Spleen (tissue), 11 donors: ENCODE data around the gene RAD51B. TPM values are rescaled to one million over a fixed set of nuclear protein-coding genes. Genes with fewer than 3 reads are reported as not detected.
"Not testable (repeated sequence)": the region's sequence is repeated elsewhere in the genome, so short reads cannot be mapped to it uniquely, and the experiment has no call there.

Experiments
- DNase-seq: peaks from one replicate; pipeline ENCODE4 v3.0.0-alpha.2; 2020
- H3K27ac ChIP-seq, 8 donors: fragments of 200-600 bp; sonication (generic) in 7 of 8; 1 replicate in 4 of 8; 2 replicates in 4 of 8; pipeline versions ENCODE4 v1.5.0 to v1.8.0; 2016 to 2021; ENCODE audit warnings: inconsistent platforms in 4 of 8, mild to moderate bottlenecking in 4 of 8, moderate library complexity in 1 of 8
- H3K27me3 ChIP-seq, 7 donors: fragments of 200-600 bp; sonication (generic) in 6 of 7; replicated peaks in 1 of 7; 1 replicate in 4 of 7; 2 replicates in 3 of 7; pipeline versions ENCODE4 v1.5.0 to v1.8.0; 2016 to 2021; ENCODE audit warnings: inconsistent platforms in 3 of 7, mild to moderate bottlenecking in 1 of 7
- H3K36me3 ChIP-seq, 6 donors: fragments of 200-600 bp; sonication (generic) in 5 of 6; 1 replicate in 4 of 6; 2 replicates in 2 of 6; pipeline versions ENCODE4 v1.5.0 to v1.8.0; 2016 to 2021; ENCODE audit warnings: inconsistent platforms in 2 of 6
- H3K4me1 ChIP-seq, 6 donors: fragments of 200-600 bp; sonication (generic) in 5 of 6; 1 replicate in 3 of 6; 2 replicates in 3 of 6; pipeline versions ENCODE4 v1.5.0 to v1.8.0; 2016 to 2021; ENCODE audit warnings: inconsistent platforms in 3 of 6
- H3K4me3 ChIP-seq, 8 donors: fragments of 200-600 bp; sonication (generic) in 7 of 8; 1 replicate in 4 of 8; 2 replicates in 4 of 8; pipeline versions ENCODE4 v1.5.0 to v1.8.0; 2016 to 2021; ENCODE audit warnings: inconsistent platforms in 4 of 8, mild to moderate bottlenecking in 4 of 8, moderate library complexity in 2 of 8
- H3K9me3 ChIP-seq, 8 donors: fragments of 200-600 bp; sonication (generic) in 7 of 8; 1 replicate in 4 of 8; 2 replicates in 4 of 8; pipeline versions ENCODE4 v1.5.0 to v1.8.0; 2016 to 2021; ENCODE audit warnings: inconsistent platforms in 4 of 8
- POLR2A ChIP-seq, 3 donors: fragments of 450-650 bp; IDR thresholded peaks; one replicate each; pipeline ENCODE4 v1.5.1; 2017; ENCODE audit warnings: antibody characterized with exemption in 3 of 3, mild to moderate bottlenecking in 1 of 3
- POLR2AphosphoS5 ChIP-seq, 3 donors: sonication (generic); formaldehyde crosslinking; IDR thresholded peaks; one replicate each; pipeline ENCODE4 v1.5.1; 2017; ENCODE audit warnings: antibody characterized with exemption in 3 of 3
- WGBS, 5 donors: extraction: QIAGEN DNeasy Blood & Tissue Kit in 3 of 5; methylation state at CpG; one replicate each; pipeline versions ENCODE4 v1.1.5 to v1.1.7; 2013 to 2018; 5-methylcytosine and 5-hydroxymethylcytosine counted together
- intact Hi-C: fragments of 100-400 bp; cut with DNase I; formaldehyde crosslinking; loops from one replicate; pipeline ENCODE4 v1.15.0; 2023; ENCODE audit warnings: low total_unique reads
- polyA plus RNA-seq, 3 donors: library from polyadenylated mRNA; stranded (reverse); fragments of 200-250 nt; gene quantifications; one replicate each; pipeline ENCODE4 v1.2.1, GENCODE V29; 2013
- total RNA-seq, 7 donors: library from RNA; depleted of rRNA in 3 of 7; stranded (reverse); fragments of >200 nt in 3 of 7; fragmentation: NEBNext Ultra II Directional in 4 of 7; extraction: Animal tissue kit (Norgen Biotek cat#: 25700) in 4 of 7; gene quantifications; one replicate each; pipeline versions ENCODE4 v1.1.0 to v1.2.1, GENCODE V29; 2016 to 2021
- TF ChIP-seq, protein P1 (sequence below), 11 experiments: fragments of 200-600 bp in 7 of 11; fragments of 450-650 bp in 4 of 11; sonication (generic) in 4 of 11; IDR thresholded peaks in 8 of 11; conservative IDR thresholded peaks in 3 of 11; 1 replicate in 7 of 11; 2 replicates in 4 of 11; pipeline versions ENCODE4 v1.4.0 to v1.8.0; 2016 to 2021; ENCODE audit warnings: antibody characterized with exemption in 11 of 11, inconsistent platforms in 4 of 11, mild to moderate bottlenecking in 1 of 11
- donor health status: healthy with polysubstance abuse.
- donor health status: DM: no; HTN: no; CAD: no; lungs with moderate emphysema.
- donor health status: DM: no; HTN: no; CAD: no.
- donor health status: Bipolar disorder and iron deficiency.
- donor health status: healthy.
- donor health status: DM: no; HTN: no; CAD: no.
- donor health status: DM: yes; HTN: yes; CAD: no.

The RAD51B gene
- total and polyA plus RNA-seq, 10 donors, result 4.2 to 43.7 (median 29.8) TPM

GRCh38 chr14:68177728-68178127 lies 358.1 kb downstream of the RAD51B start:
- 52 to 76% (median 65%) methylated on average over 3 of the region's 3 CpGs for WGBS, 5 donors
- Histone ChIP-seq H3K27me3 (no peaks in the 10 kb centered on the region), H3K9me3 (no peaks in the 10 kb centered on the region), H3K36me3 (no peaks in the 10 kb centered on the region), H3K4me3 (no peak overlapping the region), H3K27ac (no peak overlapping the region), H3K4me1 (peaks cover 0 to 19% (median 12%) of the 10 kb centered on the region in 6 donors)
- intact Hi-C loops, result no loop called here
- TF ChIP-seq, protein P1, sequence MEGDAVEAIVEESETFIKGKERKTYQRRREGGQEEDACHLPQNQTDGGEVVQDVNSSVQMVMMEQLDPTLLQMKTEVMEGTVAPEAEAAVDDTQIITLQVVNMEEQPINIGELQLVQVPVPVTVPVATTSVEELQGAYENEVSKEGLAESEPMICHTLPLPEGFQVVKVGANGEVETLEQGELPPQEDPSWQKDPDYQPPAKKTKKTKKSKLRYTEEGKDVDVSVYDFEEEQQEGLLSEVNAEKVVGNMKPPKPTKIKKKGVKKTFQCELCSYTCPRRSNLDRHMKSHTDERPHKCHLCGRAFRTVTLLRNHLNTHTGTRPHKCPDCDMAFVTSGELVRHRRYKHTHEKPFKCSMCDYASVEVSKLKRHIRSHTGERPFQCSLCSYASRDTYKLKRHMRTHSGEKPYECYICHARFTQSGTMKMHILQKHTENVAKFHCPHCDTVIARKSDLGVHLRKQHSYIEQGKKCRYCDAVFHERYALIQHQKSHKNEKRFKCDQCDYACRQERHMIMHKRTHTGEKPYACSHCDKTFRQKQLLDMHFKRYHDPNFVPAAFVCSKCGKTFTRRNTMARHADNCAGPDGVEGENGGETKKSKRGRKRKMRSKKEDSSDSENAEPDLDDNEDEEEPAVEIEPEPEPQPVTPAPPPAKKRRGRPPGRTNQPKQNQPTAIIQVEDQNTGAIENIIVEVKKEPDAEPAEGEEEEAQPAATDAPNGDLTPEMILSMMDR (IDR thresholded peaks at IDR 0.05 in 8 of 11, conservative IDR thresholded peaks at IDR 0.05 in 3 of 11), result no peak
- TF ChIP-seq POLR2AphosphoS5 (IDR thresholded peaks at IDR 0.05), result no peak
- no peak for TF ChIP-seq POLR2A (IDR thresholded peaks at IDR 0.05)
- DNase-seq, result no peak

DNA sequence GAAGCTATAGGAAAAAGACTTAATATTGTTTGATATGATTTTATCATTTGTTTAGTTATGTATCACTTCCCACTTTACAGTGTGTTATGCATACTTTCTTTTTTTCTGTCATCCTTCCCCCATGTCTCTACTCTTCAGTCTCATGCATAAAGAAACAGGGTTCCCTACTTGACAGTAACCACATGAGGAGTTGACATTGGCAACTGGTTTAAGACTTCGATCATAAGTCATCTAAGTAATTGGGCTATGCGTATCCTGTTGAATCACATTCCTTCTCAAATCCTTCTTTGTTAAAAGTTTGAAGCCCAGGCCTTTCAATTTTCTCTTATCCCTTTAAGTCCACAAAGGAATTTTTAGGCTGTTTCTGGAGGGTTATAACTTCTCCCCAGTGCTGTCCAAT lies 358.7 kb downstream of the RAD51B start:
- intact Hi-C loops, result no loop called here
- 85 to 95% (median 88%) methylated on average over 2 of the region's 2 CpGs for WGBS, 5 donors
- TF ChIP-seq POLR2A (IDR thresholded peaks at IDR 0.05) (no peak), POLR2AphosphoS5 (IDR thresholded peaks at IDR 0.05) (no peak)
- TF ChIP-seq, protein P1 (IDR thresholded peaks at IDR 0.05 in 8 of 11, conservative IDR thresholded peaks at IDR 0.05 in 3 of 11), result no peak

DNA sequence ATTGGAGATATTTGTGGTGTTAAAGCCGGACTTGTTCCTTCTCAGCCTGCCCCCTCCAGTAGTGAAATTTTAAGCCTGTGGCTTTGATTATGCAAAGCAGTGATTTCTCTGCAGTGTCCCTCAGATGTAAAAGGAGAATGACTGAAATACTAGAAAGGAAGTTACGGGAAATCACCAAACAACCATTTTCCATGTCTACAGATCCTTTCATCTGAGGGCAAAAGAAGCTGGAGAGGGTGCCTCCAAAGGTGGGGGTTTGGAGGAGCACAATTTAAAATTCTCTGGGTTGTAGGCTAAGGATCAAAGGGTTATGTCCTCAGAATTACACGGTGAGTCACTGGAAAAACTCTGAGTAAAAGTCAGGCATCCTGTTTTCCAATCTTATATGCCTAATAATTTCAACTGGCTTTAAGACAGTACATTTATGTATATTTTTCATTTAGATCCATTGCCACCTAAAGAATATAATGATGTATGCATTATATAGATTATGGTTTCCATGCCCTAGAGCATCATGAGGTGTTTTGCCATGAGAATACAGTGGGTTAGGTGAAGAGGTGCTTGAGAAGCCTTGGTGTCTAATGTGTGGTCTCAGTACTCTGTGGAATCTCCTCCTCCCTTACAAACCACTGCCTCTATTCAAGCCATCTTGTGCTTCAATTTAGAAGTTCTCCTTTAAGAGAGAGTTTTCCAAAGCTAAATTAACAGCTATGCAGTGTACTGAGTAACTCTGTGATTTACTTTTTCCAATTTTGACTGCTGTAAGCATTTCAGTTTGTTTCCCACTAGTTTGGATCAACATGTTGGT lies 362.1 kb downstream of the RAD51B start:
- Histone ChIP-seq H3K9me3 (no peaks in the 10 kb centered on the region), H3K4me1 (peaks cover 0 to 16% (median 11%) of the 10 kb centered on the region in 6 donors), H3K4me3 (no peak overlapping the region), H3K27me3 (no peaks in the 10 kb centered on the region), H3K36me3 (no peaks in the 10 kb centered on the region), H3K27ac (no peak overlapping the region)
- WGBS, 5 donors, result 67 to 84% (median 78%) methylated on average over 3 of the region's 3 CpGs
- intact Hi-C loops, result no loop called here
- TF ChIP-seq, protein P1 (IDR thresholded peaks at IDR 0.05 in 8 of 11, conservative IDR thresholded peaks at IDR 0.05 in 3 of 11), result no peak
- TF ChIP-seq POLR2AphosphoS5 (IDR thresholded peaks at IDR 0.05) (no peak), POLR2A (IDR thresholded peaks at IDR 0.05) (no peak)
- no peak for DNase-seq

More for the DNA sequence above, 358.7 kb downstream of the RAD51B start:
- no peak overlapping the region for H3K4me3 ChIP-seq
- H3K36me3 ChIP-seq, result no peaks in the 10 kb centered on the region
- DNase-seq, result no peak
- no peaks in the 10 kb centered on the region for H3K27me3 ChIP-seq
- H3K27ac ChIP-seq, result no peak overlapping the region
- H3K4me1 ChIP-seq, result peaks cover 0 to 16% (median 11%) of the 10 kb centered on the region in 6 donors
- H3K9me3 ChIP-seq, result no peaks in the 10 kb centered on the region

GRCh38 chr14:68182492-68182891 lies 362.9 kb downstream of the RAD51B start:
- Histone ChIP-seq H3K36me3 (no peaks in the 10 kb centered on the region), H3K4me1 (peaks cover 0 to 16% (median 11%) of the 10 kb centered on the region in 6 donors), H3K4me3 (no peak overlapping the region), H3K9me3 (no peaks in the 10 kb centered on the region), H3K27me3 (no peaks in the 10 kb centered on the region), H3K27ac (no peak overlapping the region)
- no peak for DNase-seq
- WGBS, 5 donors, result 62 to 76% (median 68%) methylated on average over 5 of the region's 5 CpGs
- no peak for TF ChIP-seq POLR2A (IDR thresholded peaks at IDR 0.05)
- TF ChIP-seq POLR2AphosphoS5 (IDR thresholded peaks at IDR 0.05), result no peak
- TF ChIP-seq, protein P1 (IDR thresholded peaks at IDR 0.05 in 8 of 11, conservative IDR thresholded peaks at IDR 0.05 in 3 of 11), result no peak
- intact Hi-C loops, result no loop called here

DNA sequence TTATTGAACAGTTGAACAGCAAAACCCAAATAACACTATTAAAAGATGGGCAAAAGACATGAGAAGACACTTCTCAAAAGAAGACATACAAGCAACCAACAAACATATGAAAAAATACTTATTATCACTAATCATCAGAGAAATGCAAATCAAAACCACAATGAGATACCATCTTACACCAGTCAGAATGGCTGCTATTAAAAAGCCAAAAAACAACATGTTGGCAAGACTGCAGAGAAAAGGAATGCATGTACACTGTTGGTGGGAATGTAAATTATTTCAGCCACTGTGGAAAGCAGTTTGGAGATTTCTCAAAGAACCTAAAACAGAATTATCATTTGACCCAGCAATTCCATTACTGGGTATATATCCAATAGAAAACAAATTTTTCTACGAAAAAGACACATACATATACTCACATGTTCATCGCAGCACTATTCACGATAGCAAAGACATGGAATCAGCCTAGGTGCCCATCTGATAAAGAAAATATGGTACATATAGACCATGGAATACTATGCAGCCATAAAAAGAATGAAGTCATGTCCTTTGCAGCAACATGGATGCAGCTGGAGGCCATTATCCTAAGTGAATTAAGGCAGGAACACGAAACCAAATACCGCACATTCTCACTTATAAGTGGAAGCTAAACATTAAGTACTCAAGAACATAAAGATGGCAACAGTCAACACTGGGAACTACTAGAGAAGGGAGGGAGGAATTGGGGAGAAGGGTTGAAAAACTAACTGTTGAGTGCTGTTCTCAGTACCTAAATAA lies 367.1 kb downstream of the RAD51B start:
- H3K36me3 ChIP-seq, H3K27me3 ChIP-seq, DNase-seq, H3K4me3 ChIP-seq, intact Hi-C loops, H3K9me3 ChIP-seq, H3K27ac ChIP-seq: not testable (repeated sequence)
- 96 to 98% (median 96%) methylated on average over 5 of the region's 5 CpGs for WGBS, 5 donors
- H3K4me1 ChIP-seq, result peaks cover 0 to 10% (median 7%) of the 10 kb centered on the region in 6 donors
